Measurements from ENCODE around the gene FREM1. TPM values are rescaled to one million over a fixed set of nuclear protein-coding genes. Genes with fewer than 3 reads are reported as not detected.
A peak's percentile ranks its signal among the peaks of the same experiment; 100 is the strongest.

The FREM1 gene
- not detected in 2 replicates for total RNA-seq (2013; cell fraction: nucleolus; rRNA removed)
- total RNA-seq (2014; rRNA removed): not detected in 2 replicates
- not detected in 2 replicates for total RNA-seq (2014; rRNA removed; fragmentation: Illumina TruSeq; extraction: Trizol)
- 0.08 and 0.11 TPM in 2 replicates for total RNA-seq (2021)
- not detected for polyA plus RNA-seq (2011; ENCODE audit: low read depth)
- 0.16 and 0.17 TPM in 2 replicates for polyA plus RNA-seq (2011; rRNA removed)
- 0.19 and 0.23 TPM in 2 replicates for polyA plus RNA-seq (2011; cell fraction: cytosol; rRNA removed)
- polyA plus RNA-seq (2011; cell fraction: nucleus; rRNA removed): 0.43 and 0.51 TPM in 2 replicates
- not detected in 2 replicates for polyA plus RNA-seq (2012)
- polyA plus RNA-seq (2014; fragmentation: Illumina TruSeq; extraction: Trizol): not detected in 2 replicates
- not detected for polyA plus RNA-seq (2014; fragmentation: Nextera tagmentation; extraction: Ambion mirVana)
- 0.01 TPM in 2 replicates for polyA plus RNA-seq (2014; rRNA removed)
- not detected for polyA plus RNA-seq (2016; fragmentation: Nextera tagmentation; extraction: Ambion mirVana)
- 0.31 and 0.37 TPM in 2 replicates for polyA minus RNA-seq (2011; rRNA and poly(A)+ RNA removed)
- polyA minus RNA-seq (2011; cell fraction: cytosol; rRNA and poly(A)+ RNA removed): not detected in 2 replicates
- 0.48 and 0.57 TPM in 2 replicates for polyA minus RNA-seq (2011; cell fraction: nucleus; rRNA and poly(A)+ RNA removed)
- percentile 16 among the genes with signal in this experiment for Bru-seq, nascent RNA
- percentile 14 among the genes with signal in this experiment for BruChase-seq, experiment 1, labeled RNA remaining after a 6-hour chase
- BruChase-seq, experiment 2, labeled RNA remaining after a 2-hour chase: percentile 13 among the genes with signal in this experiment
- long read RNA-seq, experiment 1: 0 reads
- long read RNA-seq, experiment 2: 0 reads

GRCh38 chr9:14909961-14910805 lies at the start of gene FREM1:
Gene FREM1, minus strand, starts transcription at chr9:14910428. Its CDS starts 41,451 bp downstream, at chr9:14868977.
- in situ Hi-C loops (cut with MboI): no loop called here
- 32% methylated on average over 18 of the region's 18 CpGs for WGBS (ENCODE audit: insufficient coverage, insufficient replicate concordance, low lambda C conversion rate, missing lambda C conversion rate)
- intact Hi-C loops (cut with micrococcal nuclease; ENCODE audit: unreplicated experiment): no loop called here
- Histone ChIP-seq H3K4me1 (ENCODE audit: control insufficient read depth, insufficient read depth, low read length) (no peaks in the 10 kb centered on the region), H2AFZ (ENCODE audit: control insufficient read depth, low read depth, low read length) (no peak within 1 kb of the TSS), H4K20me1 (ENCODE audit: control insufficient read depth, insufficient read depth) (no peaks in the 10 kb centered on the region), H3K4me3 (no peak within 1 kb of the TSS), H3K9me3 (replicated peaks; ENCODE audit: control insufficient read depth, insufficient read depth, low read length) (no peaks in the 10 kb centered on the region), H3K36me3 (ENCODE audit: control insufficient read depth in 2 of 2, insufficient read depth in 2 of 2, low read length in 1 of 2) (no peaks in the 10 kb centered on the region), H3K4me2 (ENCODE audit: control insufficient read depth, insufficient read depth) (no peak within 1 kb of the TSS), H3K79me2 (ENCODE audit: control insufficient read depth, insufficient read depth, low read length) (no peaks in the 10 kb centered on the region), H3K9ac (ENCODE audit: control insufficient read depth, insufficient read depth, low read length) (no peak within 1 kb of the TSS), H3K27me3 (replicated peaks in 1 of 2; ENCODE audit: control insufficient read depth in 2 of 2, insufficient read depth in 2 of 2, low read length in 1 of 2) (no peaks in the 10 kb centered on the region; a peak in 1 of 4 replicates), H3K27ac (ENCODE audit: control insufficient read depth, insufficient read depth) (no peak within 1 kb of the TSS)
- SMC1A ChIA-PET (ENCODE audit: uncharacterized antibody, unreplicated experiment): no interaction called here
- CTCF ChIA-PET: no interaction called here
- POLR2A ChIA-PET: no interaction called here
- DNase-seq (ENCODE audit: low read depth, low spot score) (no peak), ATAC-seq (no peak), FAIRE-seq (no peak)
- RAD21 ChIA-PET (ENCODE audit: unreplicated experiment): no interaction called here
- no TSS peak for BruUV-seq (replicated peaks)
- TF ChIP-seq ZNF592 (IDR thresholded peaks at IDR 0.05) (no peak), EED (IDR thresholded peaks at IDR 0.05; ENCODE audit: low read depth) (no peak), ATF3 (IDR thresholded peaks at IDR 0.05; ENCODE audit: borderline replicate concordance, extremely low read depth, low read depth, low read length) (no peak), ZNF687 (IDR thresholded peaks at IDR 0.05) (no peak), NRF1 (conservative IDR thresholded peaks at IDR 0.05; ENCODE audit: low read depth, low read length) (no peak), EP300 (IDR thresholded peaks at IDR 0.05; ENCODE audit: borderline replicate concordance in 1 of 2, control insufficient read depth in 1 of 2, low read depth in 2 of 2, low read length in 2 of 2) (no peak)
